Left lobe of liver (tissue), 2 donors: ENCODE results near the gene MYO3B. TPM values are rescaled to one million over a fixed set of nuclear protein-coding genes. Genes with fewer than 3 reads are reported as not detected.
A peak's percentile ranks its signal among the peaks of the same experiment; 100 is the strongest.
"Not testable (repeated sequence)": the region's sequence is repeated elsewhere in the genome, so short reads cannot be mapped to it uniquely, and the experiment has no call there.

Experiments
- ATAC-seq: fragments of 200-7000 bp; cut with Tn5 transposase; one replicate; pipeline ENCODE4 v1.9.1; 2020; ENCODE audit warnings: mild to moderate bottlenecking, moderate library complexity
- DNase-seq: peaks from one replicate; pipeline ENCODE4 v3.0.0-alpha.2; 2020; ENCODE audit warnings: low spot score
- total RNA-seq: library from RNA; stranded (reverse); gene quantifications from one replicate; pipeline ENCODE4 v1.2.1, GENCODE V29; 2021
- donor health status: DM: no; HTN: no; CAD: no; lungs with moderate emphysema.
- donor health status: DM: no; HTN: yes; CAD: no.

MYO3B gene
- total RNA-seq, 1 donor from 2014 or later: not detected

- ATAC-seq: peak; percentile 27
- no peak for DNase-seq
These were observed 482.5 kb downstream of the MYO3B start for GRCh38 chr2:170660409-170660808.

- ATAC-seq (no peak), DNase-seq (no peak)
These were observed 487.8 kb downstream of the MYO3B start for GRCh38 chr2:170665743-170666142.

- ATAC-seq: no peak
These were observed 492.0 kb downstream of the MYO3B start for GRCh38 chr2:170669909-170670308.

GRCh38 chr2:170670651-170671050, 492.7 kb downstream of the MYO3B start:
- ATAC-seq: no peak
- DNase-seq: no peak

More at GRCh38 chr2:170669909-170670308, 492.0 kb downstream of the MYO3B start:
- no peak for DNase-seq

GRCh38 chr2:170671079-170671478, 493.1 kb downstream of the MYO3B start:
- no peak for DNase-seq
- ATAC-seq: no peak

- not testable (repeated sequence) for DNase-seq
These were observed 496.3 kb downstream of the MYO3B start for GRCh38 chr2:170674282-170674681.

GRCh38 chr2:170675701-170676100, 497.8 kb downstream of the MYO3B start:
- ATAC-seq (no peak), DNase-seq (no peak)

More at GRCh38 chr2:170674282-170674681, 496.3 kb downstream of the MYO3B start:
- not testable (repeated sequence) for ATAC-seq

- DNase-seq (no peak), ATAC-seq (peak; percentile 29)
These were observed 501.7 kb downstream of the MYO3B start for GRCh38 chr2:170679607-170680079.

- no peak for DNase-seq
- no peak for ATAC-seq
These were observed 502.4 kb downstream of the MYO3B start for GRCh38 chr2:170680172-170680941.

GRCh38 chr2:170681311-170681710, 503.4 kb downstream of the MYO3B start:
- DNase-seq: no peak
- no peak for ATAC-seq

- ATAC-seq (no peak), DNase-seq (no peak)
These were observed 507.6 kb downstream of the MYO3B start for GRCh38 chr2:170685591-170685990.

- no peak for DNase-seq
- ATAC-seq: no peak
These were observed 511.5 kb downstream of the MYO3B start for GRCh38 chr2:170689481-170689880.

GRCh38 chr2:170690640-170691039, 512.7 kb downstream of the MYO3B start:
- DNase-seq (no peak), ATAC-seq (no peak)

- no peak for DNase-seq
- ATAC-seq: no peak
These were observed 516.4 kb downstream of the MYO3B start for GRCh38 chr2:170694316-170694715.

GRCh38 chr2:170695521-170696410, 517.8 kb downstream of the MYO3B start:
- DNase-seq: no peak
- no peak for ATAC-seq

GRCh38 chr2:170696948-170697347, 519.0 kb downstream of the MYO3B start:
- no peak for DNase-seq
- ATAC-seq: no peak

- DNase-seq: no peak
- no peak for ATAC-seq
These were observed 523.1 kb downstream of the MYO3B start for GRCh38 chr2:170701011-170701410.

- DNase-seq: no peak
- no peak for ATAC-seq
These were observed 526.0 kb downstream of the MYO3B start for GRCh38 chr2:170703776-170704476.
